Fibroblast of lung (primary cell): ENCODE data around the gene DEPDC1. TPM values are rescaled to one million over a fixed set of nuclear protein-coding genes. Genes with fewer than 3 reads are reported as not detected.

ENCODE experiments used
- DNase-seq, 2 donors: peaks; one replicate each; pipeline versions ENCODE4 v3.0.0 to v3.0.0-alpha.2; 2010; ENCODE audit warnings: low read depth in 2 of 2
- H2AFZ ChIP-seq: 2 replicates; pipeline ENCODE4 v1.5.1; 2012; ENCODE audit warnings: low read length, control low read depth, inconsistent platforms
- H3K27ac ChIP-seq: 2 replicates; pipeline ENCODE4 v1.5.1; 2011; ENCODE audit warnings: low read length, control low read depth; ENCODE audit not compliant: insufficient read depth
- H3K27me3 ChIP-seq: 2 replicates; pipeline ENCODE4 v1.5.1; 2011; ENCODE audit warnings: mild to moderate bottlenecking, low read length; ENCODE audit not compliant: control insufficient read depth, insufficient read depth
- H3K36me3 ChIP-seq: 2 replicates; pipeline ENCODE4 v1.5.1; 2011; ENCODE audit warnings: low read length; ENCODE audit not compliant: control insufficient read depth, insufficient read depth
- H3K4me1 ChIP-seq: 2 replicates; pipeline ENCODE4 v1.5.1; 2011; ENCODE audit warnings: low read length; ENCODE audit not compliant: control insufficient read depth, insufficient read depth; ENCODE audit errors: extremely low read depth
- H3K4me2 ChIP-seq: 2 replicates; pipeline ENCODE4 v1.5.1; 2011; ENCODE audit warnings: low read length, control low read depth; ENCODE audit not compliant: insufficient read depth; ENCODE audit errors: extremely low read depth
- H3K4me3 ChIP-seq, 4 experiments: fragments of 200-600 bp in 1 of 4; sonication (generic) in 1 of 4; replicated peaks in 1 of 4; 2 replicates each; pipeline ENCODE4 v1.5.1; 2011 to 2016; ENCODE audit warnings: low read length in 4 of 4, low read depth in 3 of 4, mild to moderate bottlenecking in 3 of 4, control low read depth in 2 of 4, inconsistent platforms in 1 of 4, mixed read lengths in 1 of 4; ENCODE audit not compliant: insufficient read depth in 1 of 4; ENCODE audit errors: control extremely low read depth in 1 of 4
- H3K79me2 ChIP-seq: 2 replicates; pipeline ENCODE4 v1.5.1; 2012; ENCODE audit warnings: mild to moderate bottlenecking, low read length, inconsistent platforms; ENCODE audit not compliant: control insufficient read depth, insufficient read depth
- H3K9ac ChIP-seq: 2 replicates; pipeline ENCODE4 v1.5.1; 2011; ENCODE audit warnings: mild to moderate bottlenecking, low read length, control low read depth; ENCODE audit not compliant: insufficient read depth
- H3K9me3 ChIP-seq: 2 replicates; pipeline ENCODE4 v1.5.1; 2012; ENCODE audit warnings: low read depth, low read length; ENCODE audit not compliant: control insufficient read depth, insufficient read depth
- H4K20me1 ChIP-seq: 2 replicates; pipeline ENCODE4 v1.5.1; 2011; ENCODE audit warnings: low read length; ENCODE audit not compliant: control insufficient read depth, insufficient read depth; ENCODE audit errors: extremely low read depth
- EZH2 ChIP-seq: IDR thresholded peaks from 2 replicates; pipeline ENCODE4 v1.5.1; 2012; ENCODE audit warnings: low read length, control low read depth, mild to moderate bottlenecking; ENCODE audit errors: missing control alignments
- polyA minus RNA-seq: library from RNA; depleted of rRNA, polyadenylated mRNA; stranded (reverse); fragments of >200 nt; gene quantifications from 2 replicates; pipeline ENCODE4 v1.2.3, GENCODE V29; 2011; ENCODE audit warnings: low replicate concordance
- polyA plus RNA-seq, 2 donors: library from polyadenylated mRNA; depleted of rRNA in 1 of 2; stranded (reverse) in 1 of 2; unstranded in 1 of 2; fragments of >200 nt; gene quantifications; 2 replicates each; pipeline ENCODE4 v1.2.1, GENCODE V29; 2011 to 2012; ENCODE audit warnings: missing spikeins in 1 of 2
- total RNA-seq: library from RNA; depleted of rRNA; stranded (reverse); fragments of >200 nt; gene quantifications from 2 replicates; pipeline ENCODE4 v1.2.1, GENCODE V29; 2014
- TF ChIP-seq, protein P1 (sequence below), 2 donors: IDR thresholded peaks in 1 of 2; conservative IDR thresholded peaks in 1 of 2; 1 replicate in 1 of 2; 2 replicates in 1 of 2; pipeline ENCODE4 v1.5.1; 2011 to 2012; ENCODE audit warnings: low read length in 2 of 2, control low read depth in 1 of 2, inconsistent platforms in 1 of 2, low read depth in 1 of 2, mild to moderate bottlenecking in 1 of 2

The DEPDC1 gene, protein sequence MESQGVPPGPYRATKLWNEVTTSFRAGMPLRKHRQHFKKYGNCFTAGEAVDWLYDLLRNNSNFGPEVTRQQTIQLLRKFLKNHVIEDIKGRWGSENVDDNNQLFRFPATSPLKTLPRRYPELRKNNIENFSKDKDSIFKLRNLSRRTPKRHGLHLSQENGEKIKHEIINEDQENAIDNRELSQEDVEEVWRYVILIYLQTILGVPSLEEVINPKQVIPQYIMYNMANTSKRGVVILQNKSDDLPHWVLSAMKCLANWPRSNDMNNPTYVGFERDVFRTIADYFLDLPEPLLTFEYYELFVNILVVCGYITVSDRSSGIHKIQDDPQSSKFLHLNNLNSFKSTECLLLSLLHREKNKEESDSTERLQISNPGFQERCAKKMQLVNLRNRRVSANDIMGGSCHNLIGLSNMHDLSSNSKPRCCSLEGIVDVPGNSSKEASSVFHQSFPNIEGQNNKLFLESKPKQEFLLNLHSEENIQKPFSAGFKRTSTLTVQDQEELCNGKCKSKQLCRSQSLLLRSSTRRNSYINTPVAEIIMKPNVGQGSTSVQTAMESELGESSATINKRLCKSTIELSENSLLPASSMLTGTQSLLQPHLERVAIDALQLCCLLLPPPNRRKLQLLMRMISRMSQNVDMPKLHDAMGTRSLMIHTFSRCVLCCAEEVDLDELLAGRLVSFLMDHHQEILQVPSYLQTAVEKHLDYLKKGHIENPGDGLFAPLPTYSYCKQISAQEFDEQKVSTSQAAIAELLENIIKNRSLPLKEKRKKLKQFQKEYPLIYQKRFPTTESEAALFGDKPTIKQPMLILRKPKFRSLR
- total RNA-seq (1.0 and 8.8 TPM in 2 replicates), polyA plus RNA-seq (8.0 and 24.4 TPM in 2 replicates), polyA minus RNA-seq (0.08 and 1.1 TPM in 2 replicates)
- 4.1 and 12.4 TPM in 2 replicates for polyA plus RNA-seq (2012)

DNA sequence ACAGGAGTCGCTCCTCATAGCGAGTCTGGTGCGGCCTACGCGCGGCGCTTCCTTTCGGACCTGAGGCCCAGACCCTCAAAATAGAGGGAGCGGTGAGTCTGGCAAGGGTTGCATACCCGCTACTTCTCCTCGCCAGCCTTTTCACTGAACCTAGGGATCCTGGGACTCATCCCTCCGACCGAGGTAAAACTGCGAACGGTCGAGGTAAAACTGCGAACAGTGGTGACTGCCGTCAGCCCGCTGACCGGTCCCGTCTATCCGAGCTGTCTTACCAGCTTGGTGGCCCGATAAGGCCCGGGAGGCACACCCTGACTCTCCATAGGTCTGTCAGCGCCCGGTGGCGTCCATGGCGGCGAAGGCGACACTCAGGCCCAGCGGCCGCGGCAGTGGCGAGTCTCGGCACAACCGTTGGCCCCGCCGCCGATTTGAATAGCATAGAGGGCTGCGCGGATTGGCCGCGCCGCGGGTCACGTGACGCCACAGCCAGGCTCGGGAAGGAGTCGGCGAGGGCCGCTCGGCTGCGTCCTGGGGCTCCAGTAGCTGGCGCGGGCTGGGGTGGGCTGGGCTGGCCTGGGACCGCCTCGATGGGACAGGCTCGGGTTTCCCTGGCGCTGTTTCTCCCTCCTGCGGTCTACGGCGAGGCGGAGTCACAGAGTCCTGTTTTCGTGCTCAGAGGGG lies at the start of gene DEPDC1:
DEPDC1 (minus strand) TSS at position 403 of the 678 bp plus-strand sequence; CDS start at position 320, 83 bp downstream.
- no peaks in the 10 kb centered on the region for H4K20me1 ChIP-seq
- peak within 1 kb of the TSS; percentile 74 to 92 (median 82) for H3K4me3 ChIP-seq
- peak within 1 kb of the TSS; percentile 54 for H3K9ac ChIP-seq
- H3K4me2 ChIP-seq = peak within 1 kb of the TSS; percentile 97
- peak; percentile 94 to 95 for DNase-seq
- no peaks in the 10 kb centered on the region for H3K9me3 ChIP-seq
- TF ChIP-seq, protein P1, sequence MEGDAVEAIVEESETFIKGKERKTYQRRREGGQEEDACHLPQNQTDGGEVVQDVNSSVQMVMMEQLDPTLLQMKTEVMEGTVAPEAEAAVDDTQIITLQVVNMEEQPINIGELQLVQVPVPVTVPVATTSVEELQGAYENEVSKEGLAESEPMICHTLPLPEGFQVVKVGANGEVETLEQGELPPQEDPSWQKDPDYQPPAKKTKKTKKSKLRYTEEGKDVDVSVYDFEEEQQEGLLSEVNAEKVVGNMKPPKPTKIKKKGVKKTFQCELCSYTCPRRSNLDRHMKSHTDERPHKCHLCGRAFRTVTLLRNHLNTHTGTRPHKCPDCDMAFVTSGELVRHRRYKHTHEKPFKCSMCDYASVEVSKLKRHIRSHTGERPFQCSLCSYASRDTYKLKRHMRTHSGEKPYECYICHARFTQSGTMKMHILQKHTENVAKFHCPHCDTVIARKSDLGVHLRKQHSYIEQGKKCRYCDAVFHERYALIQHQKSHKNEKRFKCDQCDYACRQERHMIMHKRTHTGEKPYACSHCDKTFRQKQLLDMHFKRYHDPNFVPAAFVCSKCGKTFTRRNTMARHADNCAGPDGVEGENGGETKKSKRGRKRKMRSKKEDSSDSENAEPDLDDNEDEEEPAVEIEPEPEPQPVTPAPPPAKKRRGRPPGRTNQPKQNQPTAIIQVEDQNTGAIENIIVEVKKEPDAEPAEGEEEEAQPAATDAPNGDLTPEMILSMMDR (conservative IDR thresholded peaks at IDR 0.05 in 1 of 2, IDR thresholded peaks at IDR 0.05 in 1 of 2; ENCODE audit: low read depth in 1 of 2, low read length in 2 of 2) = no peak
- no peak for TF ChIP-seq EZH2
- peak within 1 kb of the TSS; percentile 92 for H2AFZ ChIP-seq
- H3K27me3 ChIP-seq = no peaks in the 10 kb centered on the region
- peak within 1 kb of the TSS; percentile 85 for H3K27ac ChIP-seq
- no peaks in the 10 kb centered on the region for H3K36me3 ChIP-seq
- peaks cover 5% of the 10 kb centered on the region for H3K4me1 ChIP-seq
- peaks cover 31% of the 10 kb centered on the region for H3K79me2 ChIP-seq

DNA sequence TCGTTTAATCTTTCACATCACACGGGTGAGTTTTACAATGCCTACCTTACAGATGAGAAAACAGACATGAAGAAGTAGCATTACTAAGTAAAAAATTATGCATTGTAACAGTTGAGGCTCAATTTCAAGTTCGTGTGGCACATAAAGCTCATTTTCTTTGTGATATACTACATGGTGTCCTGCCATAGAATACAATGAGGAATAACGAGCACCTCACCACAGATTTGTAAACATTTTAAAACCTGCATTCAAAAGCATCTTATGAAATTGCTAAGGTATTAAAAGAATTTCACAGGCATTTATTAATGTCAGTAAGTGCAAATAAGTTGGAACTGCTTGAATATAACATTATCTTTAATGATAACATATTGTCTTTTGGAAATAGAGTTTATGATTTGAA lies 47.8 kb upstream of the DEPDC1 start:
- H3K36me3 ChIP-seq = no peaks in the 10 kb centered on the region
- no peak overlapping the region for H2AFZ ChIP-seq
- no peak overlapping the region for H3K9ac ChIP-seq
- no peaks in the 10 kb centered on the region for H3K4me1 ChIP-seq
- H3K27me3 ChIP-seq = no peaks in the 10 kb centered on the region
- H3K79me2 ChIP-seq = no peaks in the 10 kb centered on the region
- DNase-seq = no peak
- no peak overlapping the region for H3K4me3 ChIP-seq
- H4K20me1 ChIP-seq = no peaks in the 10 kb centered on the region
- no peak overlapping the region for H3K4me2 ChIP-seq
- no peak for TF ChIP-seq EZH2
- TF ChIP-seq, protein P1 (conservative IDR thresholded peaks at IDR 0.05 in 1 of 2, IDR thresholded peaks at IDR 0.05 in 1 of 2; ENCODE audit: low read depth in 1 of 2, low read length in 2 of 2) = no peak
- H3K27ac ChIP-seq = no peak overlapping the region
- no peaks in the 10 kb centered on the region for H3K9me3 ChIP-seq
